HepG2 (cell line): ENCODE data around the gene SNF8. TPM values are rescaled to one million over a fixed set of nuclear protein-coding genes. Genes with fewer than 3 reads are reported as not detected.

Experiments
- ARNTL ChIP-seq: sonication (generic); formaldehyde crosslinking; IDR thresholded peaks from 2 replicates; pipeline ENCODE4 v1.4.0; 2020; ENCODE audit warnings: mild to moderate bottlenecking, missing genetic modification reagents
- ATF7 ChIP-seq, 2 experiments: fragments of 450-650 bp in 1 of 2; sonication (generic) in 1 of 2; formaldehyde crosslinking in 1 of 2; IDR thresholded peaks; 2 replicates each; pipeline versions ENCODE4 v1.4.0 to v1.6.1; 2016 to 2020; ENCODE audit warnings: antibody characterized with exemption in 1 of 2, mild to moderate bottlenecking in 1 of 2, missing genetic modification reagents in 1 of 2
- CSRNP1 ChIP-seq: sonication (generic); formaldehyde crosslinking; IDR thresholded peaks from 2 replicates; pipeline ENCODE4 v1.8.1; 2023; ENCODE audit warnings: mild to moderate bottlenecking, missing genetic modification reagents
- DPF2 ChIP-seq: sonication (generic); formaldehyde crosslinking; IDR thresholded peaks from 2 replicates; pipeline ENCODE4 v1.4.0; 2020; ENCODE audit warnings: mild to moderate bottlenecking, low read depth, missing genetic modification reagents, borderline replicate concordance
- FUBP1 ChIP-seq: sonication (generic); formaldehyde crosslinking; IDR thresholded peaks from 2 replicates; pipeline ENCODE4 v1.5.1; 2020; ENCODE audit warnings: missing genetic modification reagents, mild to moderate bottlenecking, borderline replicate concordance
- KAT8 ChIP-seq: IDR thresholded peaks from 2 replicates; pipeline ENCODE4 v1.6.1; 2016; ENCODE audit warnings: missing genetic modification reagents, missing compliant biosample characterization
- KLF16 ChIP-seq, 2 experiments: sonication (generic) in 1 of 2; formaldehyde crosslinking in 1 of 2; IDR thresholded peaks; 2 replicates each; pipeline versions ENCODE4 v1.6.1 to v1.8.0; 2016 to 2023; ENCODE audit warnings: missing genetic modification reagents in 2 of 2, missing compliant biosample characterization in 1 of 2
- MEIS2 ChIP-seq: sonication (generic); formaldehyde crosslinking; IDR thresholded peaks from 2 replicates; pipeline ENCODE4 v1.9.0; 2021; ENCODE audit warnings: mild to moderate bottlenecking, missing genetic modification reagents
- NR2C2 ChIP-seq: sonication (generic); formaldehyde crosslinking; IDR thresholded peaks from 2 replicates; pipeline ENCODE4 v1.4.0; 2020; ENCODE audit warnings: missing genetic modification reagents, mild to moderate bottlenecking, moderate library complexity, borderline replicate concordance
- SAFB2 ChIP-seq: sonication (generic); formaldehyde crosslinking; IDR thresholded peaks from 2 replicates; pipeline ENCODE4 v1.5.1; 2020; ENCODE audit warnings: missing genetic modification reagents, low read depth, mild to moderate bottlenecking, borderline replicate concordance
- SIN3B ChIP-seq: fragments of 150-350 bp; IDR thresholded peaks from 2 replicates; pipeline ENCODE4 v1.6.1; 2014; ENCODE audit warnings: low read length
- SMC3 ChIP-seq: IDR thresholded peaks from 2 replicates; pipeline ENCODE4 v1.6.1; 2011; ENCODE audit warnings: low read length, improper control_type of control experiment
- SNAPC5 ChIP-seq: sonication (generic); formaldehyde crosslinking; IDR thresholded peaks from 2 replicates; pipeline ENCODE4 v1.8.1; 2023; ENCODE audit warnings: mild to moderate bottlenecking, missing genetic modification reagents, borderline replicate concordance
- SP4 ChIP-seq: sonication (generic); formaldehyde crosslinking; IDR thresholded peaks from 2 replicates; pipeline ENCODE4 v1.8.1; 2023; ENCODE audit warnings: mild to moderate bottlenecking, missing genetic modification reagents
- TCF12 ChIP-seq, 2 experiments: fragments of 450-650 bp in 1 of 2; sonication (generic) in 1 of 2; formaldehyde crosslinking in 1 of 2; IDR thresholded peaks; 2 replicates each; pipeline versions ENCODE4 v1.6.1 to v1.8.0; 2017 to 2022; ENCODE audit warnings: antibody characterized with exemption in 1 of 2, mild to moderate bottlenecking in 1 of 2, missing genetic modification reagents in 1 of 2, moderate library complexity in 1 of 2
- TCF7L2 ChIP-seq: IDR thresholded peaks from 2 replicates; pipeline ENCODE4 v1.6.1; 2011; ENCODE audit warnings: mild to moderate bottlenecking, low read depth, low read length, moderate library complexity
- XBP1 ChIP-seq: sonication (generic); formaldehyde crosslinking; IDR thresholded peaks from 2 replicates; pipeline ENCODE4 v1.5.0; 2020; ENCODE audit warnings: missing genetic modification reagents
- ZBTB43 ChIP-seq: sonication (generic); formaldehyde crosslinking; conservative IDR thresholded peaks from 2 replicates; pipeline ENCODE4 v1.4.0; 2020; ENCODE audit warnings: missing genetic modification reagents
- ZNF329 ChIP-seq: sonication (generic); formaldehyde crosslinking; IDR thresholded peaks from 2 replicates; pipeline ENCODE4 v1.9.0; 2021; ENCODE audit warnings: low read depth, mild to moderate bottlenecking, missing genetic modification reagents
- ZNF547 ChIP-seq: sonication (generic); formaldehyde crosslinking; IDR thresholded peaks from 2 replicates; pipeline ENCODE4 v1.5.1; 2020; ENCODE audit warnings: mild to moderate bottlenecking, missing genetic modification reagents
- ZNF558 ChIP-seq: sonication (generic); formaldehyde crosslinking; IDR thresholded peaks from 2 replicates; pipeline ENCODE4 v1.9.0; 2022; ENCODE audit warnings: mild to moderate bottlenecking, missing genetic modification reagents, borderline replicate concordance
- ZNF672 ChIP-seq: sonication (generic); formaldehyde crosslinking; IDR thresholded peaks from 2 replicates; pipeline ENCODE4 v1.8.1; 2022; ENCODE audit warnings: missing genetic modification reagents
- polyA plus RNA-seq, 8 experiments: library from polyadenylated mRNA; depleted of rRNA in 3 of 8; stranded (reverse) in 7 of 8; unstranded in 1 of 8; fragments of >200 nt; fragmentation: Illumina TruSeq in 4 of 8; extraction: Trizol in 4 of 8; gene quantifications; 2 replicates each; pipeline versions ENCODE4 v1.2.1 to v1.2.3, GENCODE V29; 2011 to 2016; ENCODE audit warnings: low read depth in 4 of 8, missing spikeins in 1 of 8, mixed read lengths in 1 of 8; ENCODE audit not compliant: insufficient read depth in 1 of 8
- total RNA-seq, 5 experiments: library from RNA; depleted of rRNA; stranded (reverse); fragments of >200 nt; fragmentation: Illumina TruSeq; extraction: Trizol; gene quantifications; 2 replicates each; pipeline ENCODE4 v1.2.3, GENCODE V29; 2016; ENCODE audit warnings: low read depth in 1 of 5

The SNF8 gene
- total and polyA plus RNA-seq, 2 of the 13 experiments (the other 11 are each of a cell fraction or from before 2014, with no cell fraction given): 114 to 153 TPM

- TF ChIP-seq ZBTB43 (peak; percentile 79), SNAPC5 (CRISPR knock-in tag) (peak; percentile 71; the same call in 1 of the 2 replicates), SIN3B (peak; percentile 86; the same call in 1 of the 2 replicates), SP4 (CRISPR knock-in tag) (peak; percentile 82), ARNTL (CRISPR knock-in tag) (no peak), ZNF329 (CRISPR knock-in tag) (peak; percentile 84), NR2C2 (CRISPR knock-in tag) (peak; percentile 88), ZNF547 (peak; percentile 95), CSRNP1 (CRISPR knock-in tag) (peak; percentile 76), ATF7 (IDR thresholded peaks at IDR 0.05) (no peak), ATF7 (CRISPR knock-in tag; IDR thresholded peaks at IDR 0.05) (0 out of 2 replicates have a peak, but pooled peaks have one; percentile 11), SAFB2 (CRISPR knock-in tag) (peak; percentile 94), FUBP1 (CRISPR knock-in tag) (no peak), TCF12 (IDR thresholded peaks at IDR 0.05) (no peak), TCF12 (CRISPR knock-in tag; IDR thresholded peaks at IDR 0.05) (peak; percentile 82; the same call in 1 of the 2 replicates), KLF16 (CRISPR knock-in tag; IDR thresholded peaks at IDR 0.05) (peak in 1 of 2 experiments; percentile 74; a peak in 2 of 4 replicates), MEIS2 (peak; percentile 89), SMC3 (no peak), KAT8 (CRISPR knock-in tag) (peak; percentile 100), TCF7L2 (no peak), XBP1 (peak; percentile 52; the same call in 1 of the 2 replicates), ZNF672 (CRISPR knock-in tag) (no peak), ZNF558 (peak; percentile 88; the same call in 1 of the 2 replicates), DPF2 (CRISPR knock-in tag) (no peak)
Observed at GRCh38 chr17:48944515-48945260, at the start of gene SNF8 (continued).
